Loucy (cell line): Measurements from ENCODE around the gene PELI2.

Source experiments
- EZH2phosphoT487 ChIP-seq: fragments of 200-600 bp; IDR thresholded peaks from 2 replicates; pipeline ENCODE4 v1.6.1; 2018; ENCODE audit warnings: antibody characterized with exemption, mild to moderate bottlenecking, moderate library complexity, borderline replicate concordance
- TF ChIP-seq, protein P1 (sequence below): fragments of 200-600 bp; sonication (generic); conservative IDR thresholded peaks from 2 replicates; pipeline ENCODE4 v1.5.1; 2014; ENCODE audit warnings: mild to moderate bottlenecking, antibody characterized with exemption, low read length

GRCh38 chr14:56087671-56088471, 30.3 kb upstream of the PELI2 start:
- TF ChIP-seq, protein P1, sequence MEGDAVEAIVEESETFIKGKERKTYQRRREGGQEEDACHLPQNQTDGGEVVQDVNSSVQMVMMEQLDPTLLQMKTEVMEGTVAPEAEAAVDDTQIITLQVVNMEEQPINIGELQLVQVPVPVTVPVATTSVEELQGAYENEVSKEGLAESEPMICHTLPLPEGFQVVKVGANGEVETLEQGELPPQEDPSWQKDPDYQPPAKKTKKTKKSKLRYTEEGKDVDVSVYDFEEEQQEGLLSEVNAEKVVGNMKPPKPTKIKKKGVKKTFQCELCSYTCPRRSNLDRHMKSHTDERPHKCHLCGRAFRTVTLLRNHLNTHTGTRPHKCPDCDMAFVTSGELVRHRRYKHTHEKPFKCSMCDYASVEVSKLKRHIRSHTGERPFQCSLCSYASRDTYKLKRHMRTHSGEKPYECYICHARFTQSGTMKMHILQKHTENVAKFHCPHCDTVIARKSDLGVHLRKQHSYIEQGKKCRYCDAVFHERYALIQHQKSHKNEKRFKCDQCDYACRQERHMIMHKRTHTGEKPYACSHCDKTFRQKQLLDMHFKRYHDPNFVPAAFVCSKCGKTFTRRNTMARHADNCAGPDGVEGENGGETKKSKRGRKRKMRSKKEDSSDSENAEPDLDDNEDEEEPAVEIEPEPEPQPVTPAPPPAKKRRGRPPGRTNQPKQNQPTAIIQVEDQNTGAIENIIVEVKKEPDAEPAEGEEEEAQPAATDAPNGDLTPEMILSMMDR = no peak
- TF ChIP-seq EZH2phosphoT487 = no peak
